Measurements from ENCODE around the gene CFAP68. TPM values are rescaled to one million over a fixed set of nuclear protein-coding genes. Genes with fewer than 3 reads are reported as not detected.

Gene CFAP68
- total RNA-seq, 1 experiment from 2014 or later, result 49.6 TPM

DNA sequence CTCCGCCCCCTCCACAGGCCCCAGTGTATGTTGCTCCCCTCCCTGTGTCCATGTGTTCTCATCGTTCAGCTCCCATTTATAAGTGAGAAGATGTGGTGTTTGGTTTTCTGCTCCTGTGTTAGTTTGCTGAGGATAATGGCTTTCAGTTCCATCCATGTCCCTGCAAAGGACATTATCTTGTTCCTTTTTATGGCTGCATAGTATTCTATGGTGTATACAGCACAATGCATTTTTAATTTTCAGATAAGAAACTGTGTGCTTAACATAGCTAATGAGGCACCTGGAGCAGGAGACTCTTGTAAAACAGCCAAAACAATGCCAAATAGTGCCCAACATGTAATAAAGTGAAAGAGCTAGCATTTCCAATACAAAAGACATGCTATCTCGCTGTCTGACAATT, 29.7 kb upstream of the CFAP68 start (continued):
- TF ChIP-seq, protein P1, sequence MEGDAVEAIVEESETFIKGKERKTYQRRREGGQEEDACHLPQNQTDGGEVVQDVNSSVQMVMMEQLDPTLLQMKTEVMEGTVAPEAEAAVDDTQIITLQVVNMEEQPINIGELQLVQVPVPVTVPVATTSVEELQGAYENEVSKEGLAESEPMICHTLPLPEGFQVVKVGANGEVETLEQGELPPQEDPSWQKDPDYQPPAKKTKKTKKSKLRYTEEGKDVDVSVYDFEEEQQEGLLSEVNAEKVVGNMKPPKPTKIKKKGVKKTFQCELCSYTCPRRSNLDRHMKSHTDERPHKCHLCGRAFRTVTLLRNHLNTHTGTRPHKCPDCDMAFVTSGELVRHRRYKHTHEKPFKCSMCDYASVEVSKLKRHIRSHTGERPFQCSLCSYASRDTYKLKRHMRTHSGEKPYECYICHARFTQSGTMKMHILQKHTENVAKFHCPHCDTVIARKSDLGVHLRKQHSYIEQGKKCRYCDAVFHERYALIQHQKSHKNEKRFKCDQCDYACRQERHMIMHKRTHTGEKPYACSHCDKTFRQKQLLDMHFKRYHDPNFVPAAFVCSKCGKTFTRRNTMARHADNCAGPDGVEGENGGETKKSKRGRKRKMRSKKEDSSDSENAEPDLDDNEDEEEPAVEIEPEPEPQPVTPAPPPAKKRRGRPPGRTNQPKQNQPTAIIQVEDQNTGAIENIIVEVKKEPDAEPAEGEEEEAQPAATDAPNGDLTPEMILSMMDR (IDR thresholded peaks at IDR 0.05 in 2 of 3, conservative IDR thresholded peaks at IDR 0.05 in 1 of 3; ENCODE audit: borderline replicate concordance in 1 of 3, insufficient read depth in 1 of 3, low read depth in 2 of 3, low read length in 2 of 3), result no peak
- no peak for TF ChIP-seq CEBPB (IDR thresholded peaks at IDR 0.05; ENCODE audit: low read depth)

DNA sequence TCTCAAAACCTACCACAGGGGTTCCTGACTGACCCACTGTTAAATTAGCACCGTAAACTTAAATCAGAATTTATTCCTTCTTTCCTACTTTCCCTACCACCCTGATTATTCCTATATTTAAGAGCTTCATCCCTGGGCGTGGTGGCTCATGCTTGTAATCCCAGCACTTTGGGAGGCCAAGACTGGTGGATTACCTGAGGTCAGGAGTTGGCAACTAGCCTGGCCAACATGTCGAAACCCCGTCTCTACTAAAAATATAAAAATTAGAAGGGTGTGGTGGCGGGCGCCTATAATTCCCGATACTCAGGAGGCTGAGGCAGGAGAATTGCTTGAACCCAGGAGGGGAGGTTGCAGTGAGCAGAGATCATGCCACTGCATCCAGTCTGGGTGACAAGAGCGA, 28.3 kb upstream of the CFAP68 start:
- Histone ChIP-seq H2AFZ (ENCODE audit: low read depth, low read length, poor library complexity, severe bottlenecking) (no peak overlapping the region), H3K27ac (ENCODE audit: low read depth, low read length) (no peak overlapping the region), H3K9ac (ENCODE audit: low read length) (no peak overlapping the region), H4K20me1 (ENCODE audit: insufficient read depth) (no peaks in the 10 kb centered on the region), H3K27me3 (ENCODE audit: insufficient read depth, low read length) (no peaks in the 10 kb centered on the region), H3K79me2 (ENCODE audit: insufficient read depth, low read length) (no peaks in the 10 kb centered on the region), H3K4me1 (ENCODE audit: control insufficient read depth in 1 of 2, insufficient read depth in 2 of 2, low read length in 2 of 2) (no peaks in the 10 kb centered on the region), H3K4me3 (replicated peaks in 1 of 2; ENCODE audit: low read depth in 1 of 2, low read length in 2 of 2) (no peak overlapping the region), H3K36me3 (ENCODE audit: control insufficient read depth in 1 of 2, insufficient read depth in 2 of 2, low read length in 2 of 2) (peaks cover 0 to 4% of the 10 kb centered on the region in 2 experiments; a peak in 1 of 4 replicates), H3K9me2 (ENCODE audit: insufficient read depth) (no peaks in the 10 kb centered on the region), H3K4me2 (ENCODE audit: low read length) (no peak overlapping the region), H3K9me3 (ENCODE audit: control insufficient read depth in 1 of 2, insufficient read depth in 1 of 2, low read depth in 1 of 2, low read length in 2 of 2) (no peaks in the 10 kb centered on the region)
- RAD21 ChIA-PET (ENCODE audit: low non-redundant PET in 1 of 2, low total read pairs in 2 of 2, uncharacterized antibody in 2 of 2, unreplicated experiment in 2 of 2), result no interaction called here
- DNase-seq (ENCODE audit: low read depth, low spot score), result no peak
- ATAC-seq, result no peak
- intact Hi-C loops (cut with micrococcal nuclease), result no loop called here
- POLR2A ChIA-PET, result no interaction called here
- CTCF ChIA-PET, result interaction anchor here (0.9 to 1.3 kb wide), 6 partner anchors 8 to 396 kb away, joined by 3 to 6 read pairs (median 4); no protein-coding TSS in a partner anchor
- no TSS peak for BruUV-seq (replicated peaks)
- TF ChIP-seq, protein P2, sequence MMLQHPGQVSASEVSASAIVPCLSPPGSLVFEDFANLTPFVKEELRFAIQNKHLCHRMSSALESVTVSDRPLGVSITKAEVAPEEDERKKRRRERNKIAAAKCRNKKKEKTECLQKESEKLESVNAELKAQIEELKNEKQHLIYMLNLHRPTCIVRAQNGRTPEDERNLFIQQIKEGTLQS (IDR thresholded peaks at IDR 0.05), result no peak
- TF ChIP-seq ZNF274 (IDR thresholded peaks at IDR 0.05; ENCODE audit: low read depth, low read length), result no peak
- no peak for TF ChIP-seq EZH2phosphoT487 (IDR thresholded peaks at IDR 0.05; ENCODE audit: borderline replicate concordance)
- TF ChIP-seq CBX3 (IDR thresholded peaks at IDR 0.05; ENCODE audit: low read depth), result no peak
- no peak for TF ChIP-seq EZH2 (IDR thresholded peaks at IDR 0.05)
- TF ChIP-seq, protein P3, sequence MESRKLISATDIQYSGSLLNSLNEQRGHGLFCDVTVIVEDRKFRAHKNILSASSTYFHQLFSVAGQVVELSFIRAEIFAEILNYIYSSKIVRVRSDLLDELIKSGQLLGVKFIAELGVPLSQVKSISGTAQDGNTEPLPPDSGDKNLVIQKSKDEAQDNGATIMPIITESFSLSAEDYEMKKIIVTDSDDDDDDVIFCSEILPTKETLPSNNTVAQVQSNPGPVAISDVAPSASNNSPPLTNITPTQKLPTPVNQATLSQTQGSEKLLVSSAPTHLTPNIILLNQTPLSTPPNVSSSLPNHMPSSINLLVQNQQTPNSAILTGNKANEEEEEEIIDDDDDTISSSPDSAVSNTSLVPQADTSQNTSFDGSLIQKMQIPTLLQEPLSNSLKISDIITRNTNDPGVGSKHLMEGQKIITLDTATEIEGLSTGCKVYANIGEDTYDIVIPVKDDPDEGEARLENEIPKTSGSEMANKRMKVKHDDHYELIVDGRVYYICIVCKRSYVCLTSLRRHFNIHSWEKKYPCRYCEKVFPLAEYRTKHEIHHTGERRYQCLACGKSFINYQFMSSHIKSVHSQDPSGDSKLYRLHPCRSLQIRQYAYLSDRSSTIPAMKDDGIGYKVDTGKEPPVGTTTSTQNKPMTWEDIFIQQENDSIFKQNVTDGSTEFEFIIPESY (IDR thresholded peaks at IDR 0.05; ENCODE audit: extremely low read depth, insufficient replicate concordance, low read length), result no peak
- TF ChIP-seq EGR1 (IDR thresholded peaks at IDR 0.05; ENCODE audit: low read depth), result no peak
- no peak for TF ChIP-seq JUND (IDR thresholded peaks at IDR 0.05)
- no peak for TF ChIP-seq TCF7L2 (IDR thresholded peaks at IDR 0.05; ENCODE audit: borderline replicate concordance, extremely low read depth, insufficient read depth, insufficient read length)
- TF ChIP-seq, protein P4, sequence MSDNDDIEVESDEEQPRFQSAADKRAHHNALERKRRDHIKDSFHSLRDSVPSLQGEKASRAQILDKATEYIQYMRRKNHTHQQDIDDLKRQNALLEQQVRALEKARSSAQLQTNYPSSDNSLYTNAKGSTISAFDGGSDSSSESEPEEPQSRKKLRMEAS (IDR thresholded peaks at IDR 0.05), result no peak
- TF ChIP-seq, protein P5, sequence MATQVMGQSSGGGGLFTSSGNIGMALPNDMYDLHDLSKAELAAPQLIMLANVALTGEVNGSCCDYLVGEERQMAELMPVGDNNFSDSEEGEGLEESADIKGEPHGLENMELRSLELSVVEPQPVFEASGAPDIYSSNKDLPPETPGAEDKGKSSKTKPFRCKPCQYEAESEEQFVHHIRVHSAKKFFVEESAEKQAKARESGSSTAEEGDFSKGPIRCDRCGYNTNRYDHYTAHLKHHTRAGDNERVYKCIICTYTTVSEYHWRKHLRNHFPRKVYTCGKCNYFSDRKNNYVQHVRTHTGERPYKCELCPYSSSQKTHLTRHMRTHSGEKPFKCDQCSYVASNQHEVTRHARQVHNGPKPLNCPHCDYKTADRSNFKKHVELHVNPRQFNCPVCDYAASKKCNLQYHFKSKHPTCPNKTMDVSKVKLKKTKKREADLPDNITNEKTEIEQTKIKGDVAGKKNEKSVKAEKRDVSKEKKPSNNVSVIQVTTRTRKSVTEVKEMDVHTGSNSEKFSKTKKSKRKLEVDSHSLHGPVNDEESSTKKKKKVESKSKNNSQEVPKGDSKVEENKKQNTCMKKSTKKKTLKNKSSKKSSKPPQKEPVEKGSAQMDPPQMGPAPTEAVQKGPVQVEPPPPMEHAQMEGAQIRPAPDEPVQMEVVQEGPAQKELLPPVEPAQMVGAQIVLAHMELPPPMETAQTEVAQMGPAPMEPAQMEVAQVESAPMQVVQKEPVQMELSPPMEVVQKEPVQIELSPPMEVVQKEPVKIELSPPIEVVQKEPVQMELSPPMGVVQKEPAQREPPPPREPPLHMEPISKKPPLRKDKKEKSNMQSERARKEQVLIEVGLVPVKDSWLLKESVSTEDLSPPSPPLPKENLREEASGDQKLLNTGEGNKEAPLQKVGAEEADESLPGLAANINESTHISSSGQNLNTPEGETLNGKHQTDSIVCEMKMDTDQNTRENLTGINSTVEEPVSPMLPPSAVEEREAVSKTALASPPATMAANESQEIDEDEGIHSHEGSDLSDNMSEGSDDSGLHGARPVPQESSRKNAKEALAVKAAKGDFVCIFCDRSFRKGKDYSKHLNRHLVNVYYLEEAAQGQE (IDR thresholded peaks at IDR 0.05; ENCODE audit: low read depth), result no peak
- TF ChIP-seq, protein P1 (IDR thresholded peaks at IDR 0.05 in 2 of 3, conservative IDR thresholded peaks at IDR 0.05 in 1 of 3; ENCODE audit: borderline replicate concordance in 1 of 3, insufficient read depth in 1 of 3, low read depth in 2 of 3, low read length in 2 of 3), result no peak
- TF ChIP-seq FOSL1 (IDR thresholded peaks at IDR 0.05; ENCODE audit: low read depth), result no peak
